GM12872 (cell line): ENCODE results near the gene IBTK.

Experiments
- TF ChIP-seq, protein P1 (sequence below): IDR thresholded peaks from 3 replicates; pipeline ENCODE4 v1.5.1; 2011; ENCODE audit warnings: low read depth, mild to moderate bottlenecking, low read length, moderate library complexity; ENCODE audit not compliant: insufficient read depth

The IBTK gene

DNA sequence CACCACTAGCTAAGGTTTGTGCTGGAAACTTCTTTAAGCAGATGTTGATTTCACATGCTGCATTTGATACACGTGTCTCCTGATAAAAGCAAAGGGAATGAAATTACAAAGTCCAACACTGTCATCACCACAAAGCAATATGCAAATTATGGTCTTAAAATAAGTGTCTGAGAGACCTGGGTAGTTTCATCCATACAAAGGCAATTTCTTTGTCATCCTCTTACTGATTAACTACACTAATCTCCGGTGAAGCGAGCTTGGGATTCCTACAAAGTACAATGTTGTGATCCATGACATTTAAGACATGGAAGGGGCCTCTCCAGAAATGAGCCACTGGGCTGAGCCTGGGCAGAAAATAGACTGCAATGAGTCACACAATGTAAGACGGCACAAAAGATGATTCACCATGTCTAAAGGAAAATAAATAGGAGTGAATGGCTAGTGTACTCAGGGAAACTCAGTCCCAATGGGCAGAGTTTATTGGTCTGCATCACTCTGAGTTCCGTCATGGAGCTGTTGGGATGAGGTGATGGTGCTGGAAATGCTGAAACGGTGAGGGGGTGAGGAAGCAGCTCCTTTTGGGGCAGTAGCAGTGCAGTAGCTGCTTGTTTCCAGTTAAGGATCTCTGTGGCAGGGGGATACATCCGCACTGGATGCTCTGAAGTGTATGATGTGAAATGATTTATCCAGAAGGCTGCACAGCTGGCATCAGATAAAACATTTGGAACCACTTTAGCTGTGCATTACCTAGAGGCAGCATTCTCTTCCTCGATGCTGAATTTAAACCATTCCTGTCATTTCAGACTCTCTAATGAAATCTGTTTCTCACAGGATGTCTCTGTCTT lies 103.3 kb downstream of the IBTK start:
- TF ChIP-seq, protein P1, sequence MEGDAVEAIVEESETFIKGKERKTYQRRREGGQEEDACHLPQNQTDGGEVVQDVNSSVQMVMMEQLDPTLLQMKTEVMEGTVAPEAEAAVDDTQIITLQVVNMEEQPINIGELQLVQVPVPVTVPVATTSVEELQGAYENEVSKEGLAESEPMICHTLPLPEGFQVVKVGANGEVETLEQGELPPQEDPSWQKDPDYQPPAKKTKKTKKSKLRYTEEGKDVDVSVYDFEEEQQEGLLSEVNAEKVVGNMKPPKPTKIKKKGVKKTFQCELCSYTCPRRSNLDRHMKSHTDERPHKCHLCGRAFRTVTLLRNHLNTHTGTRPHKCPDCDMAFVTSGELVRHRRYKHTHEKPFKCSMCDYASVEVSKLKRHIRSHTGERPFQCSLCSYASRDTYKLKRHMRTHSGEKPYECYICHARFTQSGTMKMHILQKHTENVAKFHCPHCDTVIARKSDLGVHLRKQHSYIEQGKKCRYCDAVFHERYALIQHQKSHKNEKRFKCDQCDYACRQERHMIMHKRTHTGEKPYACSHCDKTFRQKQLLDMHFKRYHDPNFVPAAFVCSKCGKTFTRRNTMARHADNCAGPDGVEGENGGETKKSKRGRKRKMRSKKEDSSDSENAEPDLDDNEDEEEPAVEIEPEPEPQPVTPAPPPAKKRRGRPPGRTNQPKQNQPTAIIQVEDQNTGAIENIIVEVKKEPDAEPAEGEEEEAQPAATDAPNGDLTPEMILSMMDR, result no peak

- TF ChIP-seq, protein P1, result no peak
These were observed 104.5 kb downstream of the IBTK start for GRCh38 chr6:82143041-82143481.

- TF ChIP-seq, protein P1, result no peak
These were observed 105.0 kb downstream of the IBTK start for GRCh38 chr6:82142524-82142923.

GRCh38 chr6:82138075-82138791 lies 109.3 kb downstream of the IBTK start:
- TF ChIP-seq, protein P1, result no peak

- TF ChIP-seq, protein P1, result no peak
These were observed 116.1 kb downstream of the IBTK start for GRCh38 chr6:82131441-82131840.

DNA sequence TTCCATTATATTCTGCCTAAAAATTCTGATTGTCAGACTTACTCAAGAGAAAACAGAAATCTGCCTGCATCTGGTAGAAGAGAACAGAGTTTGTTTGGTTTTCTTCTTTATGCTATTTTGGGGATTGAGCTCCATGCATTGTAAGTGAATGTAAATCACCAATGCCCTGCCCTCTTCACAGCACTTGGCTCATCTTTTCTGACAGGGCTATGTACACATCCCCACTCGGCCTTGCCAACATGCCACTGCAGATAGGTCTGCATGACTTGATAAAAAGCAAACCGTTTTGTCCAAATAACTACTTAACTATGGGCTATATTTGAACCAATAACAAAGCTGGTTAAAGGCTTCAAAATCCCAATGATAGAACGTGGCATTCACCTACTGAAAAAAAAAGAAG lies 117.7 kb downstream of the IBTK start:
- TF ChIP-seq, protein P1, result no peak

GRCh38 chr6:82123632-82124031 lies 123.9 kb downstream of the IBTK start:
- TF ChIP-seq, protein P1, result no peak
